Measurements from ENCODE around the gene DNAH2.
A peak's percentile ranks its signal among the peaks of the same experiment; 100 is the strongest.

DNAH2 gene

DNA sequence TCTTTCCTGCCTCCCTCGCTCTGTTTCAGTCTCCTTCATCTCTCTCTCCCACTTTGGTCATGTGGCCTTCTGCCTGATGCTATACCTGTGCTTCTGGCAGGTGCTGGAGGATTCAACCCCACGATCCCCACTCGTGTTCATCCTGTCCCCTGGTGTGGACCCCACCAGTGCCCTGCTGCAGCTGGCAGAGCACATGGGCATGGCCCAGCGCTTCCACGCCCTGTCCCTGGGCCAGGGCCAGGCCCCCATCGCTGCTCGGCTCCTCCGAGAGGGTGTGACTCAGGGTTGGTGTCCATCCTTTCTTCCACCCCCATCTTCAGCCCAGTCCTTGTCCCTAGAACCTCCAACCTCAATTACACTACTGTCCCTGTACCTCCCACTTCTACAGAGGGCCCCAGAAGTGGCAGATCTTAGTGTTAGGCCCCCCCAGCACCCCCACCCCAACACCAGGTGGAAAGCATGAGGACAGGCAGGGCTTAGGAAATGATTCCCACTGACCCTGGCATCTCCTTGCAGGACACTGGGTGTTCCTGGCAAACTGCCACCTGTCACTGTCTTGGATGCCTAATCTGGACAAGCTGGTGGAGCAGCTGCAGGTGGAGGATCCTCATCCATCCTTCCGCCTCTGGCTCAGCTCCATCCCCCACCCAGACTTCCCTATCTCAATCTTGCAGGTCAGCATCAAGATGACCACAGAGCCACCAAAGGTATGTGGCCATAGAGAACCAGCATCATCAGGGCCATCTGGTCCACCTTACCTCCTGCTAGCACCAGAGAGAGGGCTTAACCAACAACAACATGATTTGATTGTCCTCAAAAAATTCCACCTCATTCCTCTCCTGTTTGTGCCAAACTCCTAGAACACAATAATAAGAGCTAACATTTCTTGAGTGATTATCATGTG, 106.7 kb downstream of the DNAH2 start:
- no peak for DNase-seq

DNA sequence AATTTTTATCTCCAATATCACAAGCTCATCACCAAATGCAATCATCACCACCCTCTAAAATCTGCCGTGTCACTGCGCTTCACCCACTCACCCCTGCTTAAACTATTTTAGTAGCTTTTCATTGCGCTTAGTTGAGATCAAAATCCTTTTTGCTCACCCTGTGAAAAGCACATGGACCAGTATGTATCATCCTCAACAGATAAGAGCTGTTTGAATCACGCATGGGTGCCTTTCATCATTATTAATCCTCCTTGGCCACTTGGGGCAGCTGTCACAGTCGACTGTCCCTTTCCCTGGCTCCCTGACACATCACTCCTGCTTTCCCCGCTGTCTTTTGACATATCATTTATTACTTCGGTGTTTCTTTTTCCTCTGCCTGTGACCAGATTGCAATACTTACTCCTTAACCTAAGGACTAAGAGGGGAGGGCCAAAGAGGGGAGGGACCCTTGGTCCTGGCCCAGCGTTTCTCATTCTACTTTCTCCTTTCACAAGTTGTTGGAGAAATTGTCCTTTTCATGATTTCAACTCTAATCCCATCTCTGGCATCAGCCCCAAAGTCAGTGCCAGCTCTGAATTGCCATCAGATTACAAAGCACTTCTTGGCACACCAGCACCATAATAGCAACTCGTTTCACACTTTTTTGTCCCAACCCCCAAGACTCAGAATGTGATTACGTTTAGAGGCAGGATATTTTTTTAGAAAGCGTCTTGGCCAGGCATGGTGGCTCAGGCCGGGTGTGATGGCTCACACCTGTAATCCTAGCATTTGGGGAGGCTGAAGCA, 107.9 kb downstream of the DNAH2 start:
- peak; percentile 4 for DNase-seq

DNA sequence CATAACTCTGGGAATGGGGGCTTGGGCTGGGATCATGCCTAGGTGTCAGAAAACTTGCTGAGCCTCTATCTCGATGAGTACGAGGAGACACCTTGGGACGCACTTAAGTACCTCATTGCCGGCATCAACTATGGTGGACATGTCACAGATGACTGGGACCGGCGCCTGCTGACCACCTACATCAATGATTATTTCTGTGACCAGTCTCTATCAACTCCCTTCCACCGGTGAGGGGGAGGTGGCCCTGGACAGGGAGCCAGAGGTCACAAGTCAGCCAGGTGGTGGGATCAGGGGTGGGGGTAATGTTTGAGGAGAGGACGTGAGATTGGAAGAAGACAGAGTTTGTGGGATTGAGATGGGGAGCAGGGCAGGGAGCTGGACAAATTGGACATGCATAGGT, 113.1 kb downstream of the DNAH2 start:
- no peak for DNase-seq

DNA sequence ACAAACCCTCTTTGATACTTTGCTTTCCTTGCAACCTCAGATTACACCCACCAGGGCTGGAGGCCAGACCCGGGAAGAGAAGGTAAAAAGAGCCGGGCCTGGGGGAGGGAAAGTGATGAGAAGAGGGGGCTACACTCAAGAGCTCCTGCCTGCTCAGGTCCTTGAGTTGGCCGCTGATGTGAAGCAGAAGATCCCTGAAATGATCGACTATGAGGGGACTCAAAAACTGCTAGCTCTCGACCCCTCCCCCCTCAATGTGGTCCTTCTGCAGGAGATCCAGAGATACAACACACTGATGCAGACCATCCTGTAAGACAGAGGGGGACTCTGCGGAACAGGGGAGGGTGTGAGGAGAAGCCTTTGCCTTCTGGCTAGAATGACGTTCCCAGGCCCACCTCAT, 113.7 kb downstream of the DNAH2 start:
- DNase-seq, result no peak

DNA sequence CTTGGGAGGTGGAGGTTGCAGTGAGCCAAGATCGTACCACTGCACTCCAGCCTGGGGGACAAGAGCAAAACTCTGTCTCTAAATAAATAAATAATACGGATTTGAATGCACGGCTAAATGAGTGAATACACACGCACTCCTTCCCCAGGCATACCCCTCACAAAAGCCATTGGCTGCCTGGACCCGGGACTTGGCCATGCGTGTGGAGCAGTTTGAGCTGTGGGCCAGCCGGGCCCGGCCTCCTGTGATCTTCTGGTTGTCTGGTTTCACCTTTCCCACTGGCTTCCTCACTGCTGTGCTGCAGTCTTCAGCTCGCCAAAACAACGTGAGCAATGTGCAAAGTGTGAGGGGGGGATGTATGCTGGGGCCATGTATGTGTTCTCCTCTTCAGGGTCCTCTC, 114.9 kb downstream of the DNAH2 start:
- DNase-seq, result no peak

DNA sequence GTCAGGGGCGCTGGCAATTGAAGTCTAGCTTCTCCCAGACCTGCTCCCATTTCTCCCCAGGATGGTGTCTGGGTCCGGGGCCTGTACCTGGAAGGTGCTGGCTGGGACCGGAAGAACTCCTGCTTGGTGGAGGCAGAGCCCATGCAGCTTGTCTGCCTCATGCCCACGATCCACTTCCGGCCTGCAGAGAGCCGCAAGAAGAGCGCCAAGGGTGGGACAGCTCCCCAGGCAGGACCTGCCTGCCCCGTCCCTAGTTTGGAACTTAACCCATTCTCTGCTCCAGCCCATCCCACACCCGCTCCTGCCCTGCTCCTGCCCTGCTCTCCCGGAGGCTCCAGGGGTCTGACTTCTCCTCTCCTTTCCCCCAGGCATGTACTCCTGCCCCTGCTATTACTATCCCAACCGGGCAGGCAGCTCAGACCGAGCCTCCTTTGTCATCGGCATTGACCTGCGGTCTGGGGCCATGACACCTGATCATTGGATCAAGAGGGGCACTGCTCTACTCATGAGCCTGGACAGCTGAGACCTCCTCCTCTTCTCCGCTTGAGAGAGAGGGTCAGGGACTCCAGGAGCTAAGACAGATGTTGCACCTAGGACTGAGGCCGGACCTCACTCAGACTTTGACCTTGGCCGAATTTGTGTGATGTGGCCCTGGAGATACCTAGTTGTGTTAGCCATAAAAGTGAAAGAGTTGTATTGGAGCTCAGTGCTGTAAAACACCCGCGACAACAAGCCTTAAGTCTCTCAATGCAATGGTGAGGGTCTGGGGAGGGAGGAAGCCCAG, 115.7 kb downstream of the DNAH2 start:
- DNase-seq, result no peak

DNA sequence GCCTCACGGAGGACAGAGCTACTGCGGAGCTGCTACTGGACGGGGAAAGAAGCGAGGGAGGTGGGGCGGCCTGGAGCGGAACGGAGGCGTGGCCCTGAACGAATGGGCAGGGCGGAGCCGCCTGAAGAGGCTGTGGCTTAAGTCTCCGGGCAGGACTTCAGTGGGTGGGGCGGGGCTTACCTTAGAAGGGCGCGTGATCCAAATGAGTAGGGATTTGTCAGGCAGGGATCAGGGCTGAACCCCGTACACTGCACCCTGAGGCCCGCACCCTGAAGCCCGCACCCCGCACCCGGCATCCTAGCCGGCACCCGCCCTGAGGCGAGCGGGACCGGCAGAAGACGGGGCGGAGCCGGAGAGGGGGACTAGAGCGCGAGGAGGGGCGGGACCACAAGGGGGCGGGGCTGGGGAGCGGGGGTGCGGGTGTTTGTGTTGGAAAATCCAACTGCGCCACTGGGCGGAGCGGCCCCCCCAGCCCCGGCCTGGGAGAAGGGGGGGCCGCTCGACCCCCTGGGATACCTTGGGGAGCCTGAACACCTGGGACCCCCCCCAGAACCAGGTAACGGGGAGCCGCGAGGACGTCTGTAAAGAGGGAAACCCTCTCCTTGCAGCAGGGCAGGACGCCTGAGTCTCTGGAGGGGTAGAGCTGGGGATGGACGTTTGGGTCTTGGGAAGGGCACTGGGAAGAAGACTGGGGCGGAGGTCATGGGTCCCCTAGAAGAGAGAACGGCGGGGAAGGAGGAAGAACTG, 116.4 kb downstream of the DNAH2 start, which contains the start of gene KDM6B:
Gene KDM6B, plus strand, starts transcription at position 423 of the 747 bp plus-strand sequence. CDS start 11,338 bp downstream, outside the sequence.
- peak; percentile 91 for DNase-seq

DNA sequence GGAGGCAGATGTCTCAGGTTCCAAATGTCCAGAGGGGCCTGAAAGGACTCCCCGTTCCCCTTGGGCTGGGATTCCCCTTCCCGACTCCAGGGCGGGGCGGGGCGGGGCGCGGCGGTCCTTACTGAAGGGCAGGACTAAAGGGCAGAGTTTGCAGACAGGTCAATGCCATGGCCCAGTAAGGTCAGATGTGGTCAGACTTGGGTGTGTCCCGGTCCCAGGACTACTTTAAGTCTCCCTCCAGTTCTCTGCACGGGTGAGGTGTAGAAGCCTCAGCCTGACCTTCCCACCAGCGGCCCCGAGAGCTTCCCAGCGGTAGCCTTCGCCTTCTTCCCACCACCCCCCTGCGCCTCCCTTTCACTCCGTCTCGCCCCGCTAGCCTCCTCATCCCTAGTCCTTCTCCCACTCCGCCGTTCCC, 117.0 kb downstream of the DNAH2 start:
- DNase-seq, result peak; percentile 83

DNA sequence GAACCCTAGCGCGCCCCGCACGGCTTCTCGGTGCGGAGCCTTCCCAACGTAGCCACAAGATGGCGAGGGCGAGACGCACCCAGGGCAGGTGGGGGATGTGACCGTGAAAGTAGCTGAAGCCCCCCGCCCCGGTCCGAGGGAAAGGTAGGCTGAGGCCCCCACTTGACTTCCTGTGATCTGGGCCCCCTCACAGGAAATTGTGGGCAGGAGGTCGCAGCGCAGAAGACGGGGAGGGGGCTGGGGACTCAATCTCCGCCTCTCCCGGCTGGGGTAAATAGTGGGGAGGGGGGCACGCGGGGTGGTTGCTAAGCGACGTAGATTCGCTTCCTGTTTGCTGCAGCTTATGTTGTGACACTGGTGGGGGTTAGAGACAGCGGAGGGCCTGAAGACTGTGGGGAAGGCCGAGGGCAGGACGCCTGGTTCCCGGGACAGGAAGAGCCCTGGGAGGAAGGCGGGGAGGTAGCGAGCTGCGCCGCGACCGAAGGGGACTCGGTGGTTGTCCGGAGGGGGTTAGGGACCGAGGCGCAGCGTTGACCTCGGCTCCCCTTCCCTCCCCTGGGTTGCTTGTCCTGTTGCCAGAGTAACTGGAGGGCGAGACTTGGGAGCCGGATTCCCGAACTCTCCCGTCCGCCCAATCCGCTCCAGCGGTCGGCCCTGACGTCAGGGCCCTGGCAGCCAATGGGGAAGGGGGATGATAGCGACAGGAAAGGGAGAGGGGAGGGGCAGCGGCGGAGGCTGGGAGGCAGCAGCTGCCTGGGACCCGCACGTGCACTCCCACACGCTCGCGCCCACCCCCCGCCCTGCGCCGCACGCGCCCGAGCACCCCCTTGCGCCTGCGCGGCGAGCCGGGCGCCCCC, 117.6 kb downstream of the DNAH2 start:
- peak; percentile 96 for DNase-seq

DNA sequence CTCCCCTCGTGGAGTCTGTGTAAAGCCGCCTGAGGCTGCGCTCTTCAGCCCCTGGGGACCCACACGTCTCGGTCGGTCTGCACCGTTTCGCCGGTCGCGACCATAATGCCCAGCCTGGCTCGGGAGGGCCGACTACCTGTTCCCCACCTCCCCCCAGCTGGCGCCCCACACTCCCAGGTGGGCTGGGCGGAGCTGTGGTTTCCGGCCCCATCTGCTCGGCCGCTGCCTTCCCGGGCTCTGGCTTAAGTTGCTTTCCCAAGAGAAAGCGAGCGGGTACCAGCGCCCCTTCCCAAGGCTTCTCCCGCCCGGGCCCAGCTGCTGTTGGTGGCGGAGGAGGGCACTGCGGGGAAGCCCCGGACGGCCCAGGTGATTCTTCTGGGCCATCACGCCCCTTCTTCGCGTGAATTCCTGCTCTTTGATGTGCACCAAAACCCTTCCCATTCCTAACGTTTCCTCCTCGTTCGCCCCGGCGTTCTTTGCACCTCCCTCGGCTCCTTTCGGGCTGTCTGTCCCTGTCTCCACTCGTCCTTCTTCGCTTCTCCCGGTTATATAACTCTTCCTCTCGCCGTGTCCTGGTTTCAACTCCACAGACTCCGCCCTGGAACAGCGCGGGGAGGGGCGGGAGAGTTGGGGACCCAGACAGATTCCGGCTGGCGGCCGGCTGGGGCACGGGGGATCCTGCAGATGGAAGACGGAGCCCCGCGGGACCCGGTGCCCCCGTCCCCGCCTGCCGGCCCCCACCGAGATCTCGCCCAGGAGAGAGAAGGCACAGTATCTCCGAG, 118.5 kb downstream of the DNAH2 start:
- peak; percentile 72 for DNase-seq

DNA sequence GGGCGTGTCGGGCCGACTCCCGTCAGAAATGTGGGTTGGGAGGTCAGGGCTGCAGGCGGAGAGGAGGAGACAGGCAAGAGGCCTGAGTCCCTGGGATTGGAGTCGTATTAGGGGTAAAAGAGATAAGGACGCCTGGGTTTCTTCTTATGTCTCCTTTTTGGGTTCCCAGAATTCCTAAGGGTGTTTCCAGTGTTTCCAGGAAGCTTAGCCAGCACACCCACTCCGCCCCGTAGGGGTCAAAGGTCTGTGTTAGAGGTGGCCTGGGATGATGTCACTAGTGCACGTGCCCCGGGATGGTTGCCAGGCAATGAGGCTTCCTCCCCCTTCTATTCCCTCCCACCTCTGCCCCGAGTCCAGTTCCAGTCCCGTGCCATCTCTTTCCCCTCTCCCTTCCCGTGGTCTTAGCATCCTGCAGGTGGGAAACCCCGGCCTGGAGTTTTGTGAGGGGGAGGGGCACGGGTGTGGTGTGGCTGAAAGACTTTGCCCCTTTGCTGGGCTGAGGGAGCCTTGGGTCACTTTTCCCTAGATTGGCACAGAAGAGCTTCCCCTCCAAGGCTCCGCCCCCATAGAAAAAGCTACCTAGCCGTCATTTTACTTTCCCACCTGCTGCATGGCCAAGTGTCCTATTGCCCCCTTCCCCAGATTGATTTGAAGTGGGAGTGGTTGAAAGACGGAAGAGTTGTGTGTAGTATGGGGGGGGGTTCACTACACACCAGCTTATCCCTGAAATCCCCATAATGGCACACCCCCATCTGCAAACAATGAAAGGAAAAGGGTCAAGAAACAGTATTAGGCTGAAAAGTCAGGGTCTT, 119.3 kb downstream of the DNAH2 start:
- DNase-seq, result peak; percentile 88

DNA sequence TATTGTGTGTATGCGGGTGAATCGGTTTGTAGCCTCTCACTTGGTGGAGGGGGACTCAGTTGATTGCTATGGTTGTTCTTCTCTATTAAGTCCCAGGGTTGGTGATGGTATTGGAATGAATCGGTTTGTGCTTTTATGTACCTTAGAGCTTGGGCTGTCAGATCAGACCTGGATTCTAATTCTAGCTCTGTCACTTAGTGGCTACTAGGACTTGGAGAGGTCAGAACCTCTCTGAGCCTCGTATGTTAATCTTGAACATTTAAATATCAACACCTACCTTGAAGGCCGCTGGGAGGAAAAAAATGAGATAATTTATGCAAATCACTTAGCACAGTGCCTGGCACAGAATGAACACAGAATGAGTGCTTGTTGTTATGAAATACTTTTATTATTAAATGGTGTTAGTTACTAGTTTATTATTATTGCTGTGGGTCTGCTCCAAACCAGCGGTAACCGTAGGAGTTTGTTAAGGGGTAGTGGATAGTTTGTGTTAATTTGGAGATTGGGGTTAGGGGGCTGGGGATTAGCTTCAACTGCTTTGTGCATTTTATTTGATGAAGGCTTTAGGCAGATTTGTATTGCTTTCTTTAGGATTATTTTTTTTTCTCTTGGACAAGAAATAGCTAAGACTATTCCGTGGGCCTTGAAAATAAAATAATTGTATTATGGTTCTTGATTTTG, 120.0 kb downstream of the DNAH2 start:
- DNase-seq, result peak; percentile 50

DNA sequence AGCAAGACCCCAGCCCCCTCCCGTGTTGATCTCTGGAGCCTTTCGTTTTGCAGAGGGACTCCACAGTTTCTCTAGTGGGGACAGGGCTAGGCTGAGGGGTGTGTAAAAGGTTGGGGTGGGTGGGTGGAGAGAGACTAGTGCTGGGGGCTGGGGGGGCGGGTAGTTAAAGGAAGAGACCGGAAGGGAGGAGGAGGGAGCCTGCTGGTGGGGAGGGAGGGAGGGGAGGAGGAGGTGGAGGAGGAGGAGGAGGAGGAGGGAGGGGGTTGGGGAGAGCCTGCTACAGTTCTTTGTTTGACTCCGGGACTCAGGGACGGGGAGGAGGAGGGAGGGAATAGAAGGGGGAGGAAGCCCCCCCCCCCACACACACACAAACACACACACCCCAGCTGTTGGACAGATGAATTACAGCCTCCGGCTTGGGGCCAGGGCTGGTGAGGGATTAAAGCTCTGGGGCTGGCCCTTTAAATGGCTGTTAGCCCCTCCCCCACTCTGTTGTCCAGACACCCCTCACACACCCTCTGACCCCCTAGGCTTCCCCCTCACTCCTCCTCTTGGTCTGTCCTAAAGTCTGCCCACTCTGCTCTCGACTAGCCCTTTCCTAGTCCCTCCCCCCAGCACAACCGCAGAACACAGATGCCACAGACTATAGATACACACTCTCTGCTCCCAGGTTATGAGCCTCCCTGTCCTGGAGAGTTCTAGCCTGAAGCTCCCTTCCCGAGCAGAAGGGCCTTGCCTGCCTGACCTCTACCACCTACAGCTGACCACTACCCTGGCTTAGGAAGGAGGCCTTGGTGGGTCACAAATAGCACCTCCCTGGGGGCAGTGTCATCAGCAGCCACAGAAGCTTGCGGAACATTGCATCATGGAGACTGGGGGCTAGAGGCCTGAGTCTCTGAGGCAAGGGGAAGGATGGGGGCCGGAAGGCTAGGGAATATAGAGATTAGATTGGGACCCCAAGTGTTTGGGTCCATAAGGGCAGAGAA, 120.8 kb downstream of the DNAH2 start:
- DNase-seq, result peak; percentile 53

DNA sequence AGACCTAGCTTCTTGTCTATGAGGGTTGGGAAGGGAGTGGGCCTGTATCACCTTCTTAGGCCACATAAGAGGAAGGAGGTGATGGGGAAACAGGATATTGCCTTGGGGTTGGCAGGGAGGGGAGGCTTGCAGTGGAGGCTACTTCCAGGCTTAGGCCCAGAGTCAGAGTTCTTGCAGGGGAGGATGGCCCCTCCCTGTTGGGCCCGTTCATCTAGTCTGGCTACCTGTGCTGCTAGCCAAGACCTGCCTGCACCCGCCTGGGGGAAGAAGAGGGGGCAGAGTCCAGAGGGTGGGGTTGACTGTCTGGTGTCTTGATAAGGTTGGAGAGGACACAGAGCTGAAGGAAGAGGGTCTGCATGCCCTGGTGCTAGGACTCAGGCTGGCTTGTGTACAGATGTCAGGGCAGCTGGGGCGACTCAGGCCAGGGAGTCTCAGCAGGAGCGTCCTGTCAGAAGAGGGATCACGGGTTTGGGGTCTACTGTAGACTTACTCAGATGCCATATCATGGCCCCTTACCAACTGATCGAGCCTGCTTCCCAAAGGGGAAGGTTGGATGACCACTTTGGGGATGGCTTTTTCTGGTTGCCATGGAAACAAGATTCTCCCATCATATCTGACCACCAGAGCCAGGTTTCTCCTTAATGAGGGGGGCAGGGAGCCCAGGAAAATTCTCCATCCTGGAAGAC, 121.8 kb downstream of the DNAH2 start:
- peak; percentile 32 for DNase-seq

DNA sequence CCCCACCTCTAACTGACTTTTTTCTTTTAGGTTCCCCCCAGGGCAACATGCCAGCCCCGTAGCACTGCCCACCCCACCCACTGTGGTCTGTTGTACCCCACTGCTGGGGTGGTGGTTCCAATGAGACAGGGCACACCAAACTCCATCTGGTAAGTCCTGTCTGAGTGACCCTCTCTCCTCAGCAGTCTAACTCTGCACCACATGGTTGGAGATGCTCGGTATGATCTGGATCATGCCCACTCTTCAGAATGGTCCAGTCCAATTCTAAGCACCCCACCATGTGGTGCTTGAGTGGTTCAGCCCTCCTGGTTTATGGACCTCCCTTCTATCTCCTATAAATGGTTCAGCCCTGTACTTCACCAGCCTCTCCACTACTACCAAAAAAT, 122.3 kb downstream of the DNAH2 start:
- DNase-seq, result peak; percentile 59

DNA sequence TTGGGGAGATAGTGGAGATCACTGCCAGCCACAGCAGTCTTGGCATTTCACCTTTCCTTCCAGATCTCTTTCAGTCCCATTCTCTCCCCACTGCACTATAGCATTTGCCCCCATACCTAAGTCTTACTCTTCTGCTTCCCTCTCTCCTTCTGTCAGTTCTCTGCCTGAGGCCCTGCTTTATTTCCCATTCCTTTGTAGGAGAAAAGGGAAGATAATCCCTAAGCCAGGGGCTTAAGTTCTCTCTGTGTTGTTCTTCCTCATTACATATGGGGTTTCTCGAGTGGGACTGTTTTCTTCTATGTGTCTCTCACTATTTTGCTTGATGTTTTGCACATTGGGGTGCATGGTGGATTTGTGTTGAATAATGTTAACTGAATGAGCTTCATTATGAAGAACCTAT, 122.9 kb downstream of the DNAH2 start:
- DNase-seq, result no peak

DNA sequence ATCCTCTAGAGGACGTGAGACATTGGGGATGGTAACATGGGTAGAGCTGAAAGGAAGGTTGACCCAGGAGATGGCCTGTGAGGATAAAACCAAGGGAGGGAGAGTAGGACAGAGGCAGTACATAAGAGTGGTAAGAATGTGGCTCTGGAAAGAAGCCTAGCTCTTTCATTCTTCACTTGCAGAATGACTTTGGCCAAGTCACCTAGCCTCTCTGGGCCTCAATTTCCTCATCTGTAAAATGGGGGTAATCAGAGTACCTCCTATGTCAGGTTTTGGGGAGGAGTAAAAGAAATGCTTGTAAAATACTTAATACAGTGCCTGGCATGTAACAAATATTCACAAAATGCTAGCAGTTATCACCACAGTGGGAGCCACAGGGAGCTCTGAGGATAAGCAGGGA, 123.3 kb downstream of the DNAH2 start:
- no peak for DNase-seq

All from CD4-positive, alpha-beta T cell treated with Interleukin-17A for 1 hour (primary cell).